Measurements from ENCODE around the gene GPR176.

DNA sequence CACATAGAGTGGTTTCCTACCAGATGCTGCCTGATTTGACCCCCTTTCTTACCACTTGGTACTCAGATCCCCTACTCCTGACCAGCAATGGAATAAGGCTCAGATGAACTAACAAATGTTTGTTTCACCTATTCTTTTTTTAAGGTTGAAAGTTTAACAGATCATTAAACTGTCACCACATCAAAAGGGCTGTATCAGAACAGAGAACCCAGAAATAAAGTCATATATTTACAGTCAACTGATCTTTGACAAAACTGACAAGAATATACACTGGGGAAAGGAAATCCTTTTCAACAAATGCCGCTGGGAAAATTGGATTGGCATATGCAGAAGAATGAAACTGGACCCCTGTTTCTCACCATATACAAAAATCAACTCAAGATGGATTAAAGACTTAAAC, 56.0 kb downstream of the GPR176 start:
- no peak for TF ChIP-seq POLR2A (IDR thresholded peaks at IDR 0.05)
- TF ChIP-seq POLR2AphosphoS5 (IDR thresholded peaks at IDR 0.05), result no peak
- TF ChIP-seq EP300 (IDR thresholded peaks at IDR 0.05), result no peak

Data from sigmoid colon (tissue), 4 donors.